ENCODE measurements around the gene ENG.
"Not testable (repeated sequence)": the region's sequence is repeated elsewhere in the genome, so short reads cannot be mapped to it uniquely, and the experiment has no call there.

ENG gene

GRCh38 chr9:127785023-127785932 lies 69.2 kb downstream of the ENG start:
- peak overlapping the region; percentile 91 for H3K27ac ChIP-seq

DNA sequence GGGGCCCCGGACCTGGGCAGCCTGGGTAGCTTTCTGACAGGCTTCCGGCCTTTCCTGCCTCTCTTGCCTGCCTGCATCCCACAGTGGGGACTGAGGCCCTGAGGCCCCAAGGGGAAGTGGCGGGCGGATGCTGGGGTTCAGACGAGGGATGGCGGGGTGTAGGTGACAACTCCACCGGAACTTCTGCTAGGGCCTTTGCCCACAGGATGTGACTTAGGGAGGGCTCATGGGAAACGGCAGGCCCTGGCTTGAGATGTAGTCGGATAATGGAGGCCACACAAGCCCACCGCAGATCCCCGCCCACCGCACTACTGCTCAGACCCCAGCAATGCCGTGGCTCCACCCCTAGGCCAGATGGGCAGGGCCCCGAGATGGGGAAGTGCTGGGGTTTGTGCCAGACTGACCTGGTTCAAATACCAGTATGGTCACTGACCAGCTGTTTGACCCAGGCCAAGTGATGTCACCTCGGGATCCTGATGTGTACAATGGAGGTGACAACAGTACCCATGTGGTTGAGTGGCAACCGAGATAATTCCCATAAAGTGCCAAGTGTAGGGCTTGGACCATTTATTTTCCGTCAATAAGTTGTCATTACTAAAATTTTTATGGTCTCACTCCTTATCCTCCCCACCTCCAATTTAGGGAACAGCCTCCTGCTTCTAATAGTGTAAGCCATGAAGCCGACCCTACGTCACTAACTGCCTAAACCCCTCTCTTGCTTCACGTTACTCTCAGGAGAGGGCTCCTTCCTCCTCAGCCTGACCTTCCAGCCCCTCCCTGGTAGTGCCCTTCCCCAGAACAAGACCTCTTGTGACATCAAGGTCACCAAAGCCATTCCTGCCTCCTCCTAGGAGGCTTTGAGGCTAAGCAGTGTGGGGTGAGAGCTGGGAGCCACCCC lies 71.1 kb downstream of the ENG start:
- no peak overlapping the region for H3K27ac ChIP-seq
- TF ChIP-seq ZFX (IDR thresholded peaks at IDR 0.05; ENCODE audit: borderline replicate concordance) = no peak
- no peak for TF ChIP-seq CTCF (IDR thresholded peaks at IDR 0.05)

More at GRCh38 chr9:127785023-127785932, 69.2 kb downstream of the ENG start:
- peak; percentile 94 for TF ChIP-seq CTCF (IDR thresholded peaks at IDR 0.05)
- no peak for TF ChIP-seq ZFX (IDR thresholded peaks at IDR 0.05; ENCODE audit: borderline replicate concordance)

- H3K27ac ChIP-seq = no peak overlapping the region
Measured at GRCh38 chr9:127781806-127782205, 72.7 kb downstream of the ENG start.

DNA sequence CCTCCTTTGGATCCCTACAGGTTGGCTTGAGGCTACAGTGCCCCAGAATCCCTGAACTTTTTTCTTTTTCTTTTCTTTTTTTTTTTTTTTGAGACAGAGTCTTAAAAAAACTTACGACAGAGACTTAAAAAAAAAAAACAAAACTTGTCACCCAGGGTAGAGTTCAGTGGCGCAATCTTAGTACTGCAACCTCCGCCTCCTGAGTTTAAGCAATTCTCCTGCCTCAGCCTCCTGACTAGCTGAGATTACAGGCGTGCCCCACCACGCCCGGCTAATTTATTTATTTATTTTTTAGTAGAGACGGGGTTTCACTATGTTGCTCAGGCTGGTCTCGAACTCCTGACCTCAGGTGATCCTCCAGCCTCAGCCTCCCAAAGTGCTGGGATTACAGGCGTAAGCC lies 73.5 kb downstream of the ENG start:
- H3K27ac ChIP-seq = not testable (repeated sequence)

More at GRCh38 chr9:127781806-127782205, 72.7 kb downstream of the ENG start:
- TF ChIP-seq CTCF (IDR thresholded peaks at IDR 0.05) (no peak), ZFX (IDR thresholded peaks at IDR 0.05; ENCODE audit: borderline replicate concordance) (no peak)

- TF ChIP-seq ZFX (IDR thresholded peaks at IDR 0.05; ENCODE audit: borderline replicate concordance) = no peak
- H3K27ac ChIP-seq = no peak overlapping the region
Measured at GRCh38 chr9:127780126-127780885, 74.2 kb downstream of the ENG start.

- no peak overlapping the region for H3K27ac ChIP-seq
- TF ChIP-seq ZFX (IDR thresholded peaks at IDR 0.05; ENCODE audit: borderline replicate concordance) (no peak), CTCF (IDR thresholded peaks at IDR 0.05) (no peak)
Measured at GRCh38 chr9:127779136-127779981, 75.1 kb downstream of the ENG start.

DNA sequence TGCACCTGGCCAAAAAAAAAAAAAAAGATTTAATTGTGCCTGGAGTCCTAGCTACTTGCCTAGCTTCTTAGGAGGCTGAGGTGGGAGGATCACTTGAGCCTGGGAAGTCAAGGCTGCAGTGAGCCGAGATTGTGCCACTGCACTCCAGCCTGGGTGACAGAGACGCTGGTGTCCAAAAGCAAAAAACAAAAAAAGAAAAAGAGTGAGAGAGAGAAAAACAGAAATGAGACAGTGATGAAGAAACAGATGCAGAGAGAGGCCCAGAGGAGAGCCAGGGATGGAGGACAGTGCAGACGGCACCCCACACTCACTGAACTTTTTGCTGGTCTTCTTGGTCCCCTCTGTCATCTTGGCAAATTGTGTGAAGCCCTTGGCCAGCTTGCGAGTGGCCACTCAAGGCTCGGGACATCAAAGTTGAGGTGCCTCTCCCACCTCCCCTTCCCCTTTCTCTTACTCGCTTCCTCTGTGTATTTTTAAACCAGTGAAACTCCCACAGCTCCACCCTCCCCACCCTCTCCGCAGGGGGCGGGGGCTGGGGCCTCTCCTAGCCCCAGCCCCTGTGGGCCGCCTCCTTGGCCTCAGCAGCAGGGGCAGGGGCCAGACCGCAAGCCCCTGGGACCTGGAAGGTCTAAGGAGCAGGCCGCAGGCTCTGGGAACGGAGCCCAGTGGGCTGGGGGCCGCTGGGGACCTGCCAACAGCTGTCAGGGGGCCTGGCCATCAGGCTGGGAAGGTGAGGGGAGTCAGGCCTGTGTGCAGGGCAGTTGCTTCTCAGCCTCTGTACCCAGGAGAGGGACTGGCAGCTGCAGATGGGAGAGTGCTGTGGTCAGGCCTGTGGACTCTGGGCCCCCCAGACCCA lies 76.0 kb downstream of the ENG start, which contains the start of gene SH2D3C:
SH2D3C (minus strand) TSS at position 387 of the 856 bp plus-strand sequence; CDS start at position 348, 39 bp downstream.
- no peak within 1 kb of the TSS for H3K27ac ChIP-seq

More for the DNA sequence above, 76.0 kb downstream of the ENG start, which contains the start of gene SH2D3C:
- TF ChIP-seq ZFX (IDR thresholded peaks at IDR 0.05; ENCODE audit: borderline replicate concordance) (no peak), CTCF (IDR thresholded peaks at IDR 0.05) (no peak)
